ENCODE measurements around the gene MAMDC2.

The MAMDC2 gene

GRCh38 chr9:70046274-70047070, 2.8 kb downstream of the MAMDC2 start:
- no peak overlapping the region for H3K4me2 ChIP-seq (ENCODE audit: insufficient read depth, low read length, poor library complexity, severe bottlenecking)
- H3K4me1 ChIP-seq (ENCODE audit: control insufficient read depth in 2 of 2, insufficient read depth in 1 of 2, low read depth in 1 of 2, low read length in 2 of 2) = peaks cover 8 to 18% of the 10 kb centered on the region in 2 donors
- H3K23ac ChIP-seq (ENCODE audit: low read depth, low read length, poor library complexity) = no peak overlapping the region
- no peak overlapping the region for H3K4ac ChIP-seq (ENCODE audit: low read length)
- H2AFZ ChIP-seq (ENCODE audit: low read length) = no peak overlapping the region
- H3K36me3 ChIP-seq (replicated peaks in 1 of 2; ENCODE audit: control insufficient read depth in 2 of 2, insufficient read depth in 2 of 2, low read length in 2 of 2) = peaks cover 0 to 2% of the 10 kb centered on the region in 2 donors
- H4K8ac ChIP-seq (ENCODE audit: low read depth, low read length) = no peak overlapping the region
- H3K79me1 ChIP-seq (ENCODE audit: low read depth, low read length) = no peaks in the 10 kb centered on the region
- H2BK120ac ChIP-seq (ENCODE audit: low read depth, low read length) = no peak overlapping the region
- H3K18ac ChIP-seq (ENCODE audit: low read length) = no peak overlapping the region
- no peak overlapping the region for H2BK15ac ChIP-seq (ENCODE audit: low read length)
- no peak overlapping the region for H2AK5ac ChIP-seq (ENCODE audit: low read depth, low read length)
- H3K9ac ChIP-seq (ENCODE audit: low read depth, low read length, poor library complexity) = no peak overlapping the region
- whole genome bisulfite sequencing, 2 donors (ENCODE audit: extremely low coverage in 2 of 2, insufficient read length in 2 of 2, insufficient replicate concordance in 1 of 2) = no CpG with 5 or more reads among the region's 7 CpGs
- H3K27me3 ChIP-seq (ENCODE audit: control insufficient read depth in 3 of 3, insufficient read depth in 3 of 3, low read depth in 1 of 3, low read length in 3 of 3) = peaks cover 0 to 75% (median 0%) of the 10 kb centered on the region in 3 experiments
- H4K91ac ChIP-seq (ENCODE audit: low read depth, low read length, poor library complexity) = no peak overlapping the region
- no peak overlapping the region for H3K14ac ChIP-seq (ENCODE audit: low read length)
- H2BK12ac ChIP-seq (ENCODE audit: low read length) = no peak overlapping the region
- no peak for DNase-seq (ENCODE audit: low spot score)
- no peak overlapping the region for H3K27ac ChIP-seq (replicated peaks; ENCODE audit: low read length)
- H3K4me3 ChIP-seq (ENCODE audit: low read length in 2 of 2) = no peak overlapping the region
- no peaks in the 10 kb centered on the region for H3K9me3 ChIP-seq (replicated peaks in 1 of 2; ENCODE audit: control insufficient read depth in 2 of 2, insufficient read depth in 1 of 2, low read depth in 1 of 2, low read length in 2 of 2)
- no peak overlapping the region for H2BK5ac ChIP-seq (ENCODE audit: low read length)

GRCh38 chr9:70049236-70049635, 5.6 kb downstream of the MAMDC2 start:
- no peak overlapping the region for H3K4me3 ChIP-seq (ENCODE audit: low read length in 2 of 2)

GRCh38 chr9:70049672-70050271, 6.1 kb downstream of the MAMDC2 start:
- Histone ChIP-seq H2AFZ (ENCODE audit: low read length) (no peak overlapping the region), H3K27me3 (ENCODE audit: control insufficient read depth in 3 of 3, insufficient read depth in 3 of 3, low read depth in 1 of 3, low read length in 3 of 3) (peaks cover 0 to 47% (median 0%) of the 10 kb centered on the region in 3 experiments), H4K8ac (ENCODE audit: low read depth, low read length) (no peak overlapping the region), H3K79me1 (ENCODE audit: low read depth, low read length) (no peaks in the 10 kb centered on the region), H3K36me3 (replicated peaks in 1 of 2; ENCODE audit: control insufficient read depth in 2 of 2, insufficient read depth in 2 of 2, low read length in 2 of 2) (peaks cover 0 to 2% of the 10 kb centered on the region in 2 donors), H3K9ac (ENCODE audit: low read depth, low read length, poor library complexity) (no peak overlapping the region), H2BK15ac (ENCODE audit: low read length) (no peak overlapping the region), H3K4me1 (ENCODE audit: control insufficient read depth in 2 of 2, insufficient read depth in 1 of 2, low read depth in 1 of 2, low read length in 2 of 2) (peaks cover 2 to 9% of the 10 kb centered on the region in 2 donors), H3K14ac (ENCODE audit: low read length) (no peak overlapping the region), H3K4me2 (ENCODE audit: insufficient read depth, low read length, poor library complexity, severe bottlenecking) (no peak overlapping the region), H3K9me3 (replicated peaks in 1 of 2; ENCODE audit: control insufficient read depth in 2 of 2, insufficient read depth in 1 of 2, low read depth in 1 of 2, low read length in 2 of 2) (no peaks in the 10 kb centered on the region), H3K27ac (replicated peaks; ENCODE audit: low read length) (no peak overlapping the region), H3K4me3 (ENCODE audit: low read length in 2 of 2) (no peak overlapping the region), H2AK5ac (ENCODE audit: low read depth, low read length) (no peak overlapping the region), H3K4ac (ENCODE audit: low read length) (no peak overlapping the region), H3K23ac (ENCODE audit: low read depth, low read length, poor library complexity) (no peak overlapping the region), H2BK120ac (ENCODE audit: low read depth, low read length) (no peak overlapping the region), H3K18ac (ENCODE audit: low read length) (peak overlapping the region; percentile 73), H2BK12ac (ENCODE audit: low read length) (no peak overlapping the region), H2BK5ac (ENCODE audit: low read length) (no peak overlapping the region), H4K91ac (ENCODE audit: low read depth, low read length, poor library complexity) (no peak overlapping the region)
- no CpG with 5 or more reads among the region's 6 CpGs for WGBS, 2 donors (ENCODE audit: extremely low coverage in 2 of 2, insufficient read length in 2 of 2, insufficient replicate concordance in 1 of 2)
- no peak for DNase-seq (ENCODE audit: low spot score)

More at GRCh38 chr9:70049236-70049635, 5.6 kb downstream of the MAMDC2 start:
- Histone ChIP-seq H4K8ac (ENCODE audit: low read depth, low read length) (no peak overlapping the region), H2BK15ac (ENCODE audit: low read length) (no peak overlapping the region), H3K4me2 (ENCODE audit: insufficient read depth, low read length, poor library complexity, severe bottlenecking) (no peak overlapping the region), H4K91ac (ENCODE audit: low read depth, low read length, poor library complexity) (no peak overlapping the region), H2BK12ac (ENCODE audit: low read length) (no peak overlapping the region), H2AK5ac (ENCODE audit: low read depth, low read length) (no peak overlapping the region), H3K9me3 (replicated peaks in 1 of 2; ENCODE audit: control insufficient read depth in 2 of 2, insufficient read depth in 1 of 2, low read depth in 1 of 2, low read length in 2 of 2) (no peaks in the 10 kb centered on the region), H3K27ac (replicated peaks; ENCODE audit: low read length) (no peak overlapping the region), H3K4me1 (ENCODE audit: control insufficient read depth in 2 of 2, insufficient read depth in 1 of 2, low read depth in 1 of 2, low read length in 2 of 2) (peaks cover 2 to 9% of the 10 kb centered on the region in 2 donors), H3K23ac (ENCODE audit: low read depth, low read length, poor library complexity) (no peak overlapping the region), H3K14ac (ENCODE audit: low read length) (no peak overlapping the region), H3K4ac (ENCODE audit: low read length) (no peak overlapping the region), H2AFZ (ENCODE audit: low read length) (no peak overlapping the region), H3K79me1 (ENCODE audit: low read depth, low read length) (no peaks in the 10 kb centered on the region), H3K36me3 (replicated peaks in 1 of 2; ENCODE audit: control insufficient read depth in 2 of 2, insufficient read depth in 2 of 2, low read length in 2 of 2) (peaks cover 0 to 2% of the 10 kb centered on the region in 2 donors), H3K27me3 (ENCODE audit: control insufficient read depth in 3 of 3, insufficient read depth in 3 of 3, low read depth in 1 of 3, low read length in 3 of 3) (peaks cover 0 to 52% (median 0%) of the 10 kb centered on the region in 3 experiments), H2BK5ac (ENCODE audit: low read length) (no peak overlapping the region), H3K9ac (ENCODE audit: low read depth, low read length, poor library complexity) (no peak overlapping the region), H2BK120ac (ENCODE audit: low read depth, low read length) (no peak overlapping the region), H3K18ac (ENCODE audit: low read length) (no peak overlapping the region)
- DNase-seq (ENCODE audit: low spot score) = no peak
- WGBS, 2 donors (ENCODE audit: extremely low coverage in 2 of 2, insufficient read length in 2 of 2, insufficient replicate concordance in 1 of 2) = no CpG with 5 or more reads among the region's 4 CpGs

GRCh38 chr9:70052768-70053167, 9.1 kb downstream of the MAMDC2 start:
- no CpG with 5 or more reads among the region's 1 CpG for WGBS, 2 donors (ENCODE audit: extremely low coverage in 2 of 2, insufficient read length in 2 of 2, insufficient replicate concordance in 1 of 2)

More at GRCh38 chr9:70052768-70053167, 9.1 kb downstream of the MAMDC2 start:
- Histone ChIP-seq H2AFZ (ENCODE audit: low read length) (no peak overlapping the region), H3K4ac (ENCODE audit: low read length) (no peak overlapping the region), H3K18ac (ENCODE audit: low read length) (no peak overlapping the region), H3K36me3 (replicated peaks in 1 of 2; ENCODE audit: control insufficient read depth in 2 of 2, insufficient read depth in 2 of 2, low read length in 2 of 2) (peaks cover 0 to 3% of the 10 kb centered on the region in 2 donors), H3K9me3 (replicated peaks in 1 of 2; ENCODE audit: control insufficient read depth in 2 of 2, insufficient read depth in 1 of 2, low read depth in 1 of 2, low read length in 2 of 2) (no peaks in the 10 kb centered on the region), H3K27me3 (ENCODE audit: control insufficient read depth in 3 of 3, insufficient read depth in 3 of 3, low read depth in 1 of 3, low read length in 3 of 3) (peaks cover 0 to 22% (median 0%) of the 10 kb centered on the region in 3 experiments), H2BK15ac (ENCODE audit: low read length) (no peak overlapping the region), H3K27ac (replicated peaks; ENCODE audit: low read length) (no peak overlapping the region), H3K4me3 (ENCODE audit: low read length in 2 of 2) (no peak overlapping the region), H3K79me1 (ENCODE audit: low read depth, low read length) (no peaks in the 10 kb centered on the region), H3K23ac (ENCODE audit: low read depth, low read length, poor library complexity) (no peak overlapping the region), H3K14ac (ENCODE audit: low read length) (no peak overlapping the region), H3K4me2 (ENCODE audit: insufficient read depth, low read length, poor library complexity, severe bottlenecking) (no peak overlapping the region), H2BK5ac (ENCODE audit: low read length) (no peak overlapping the region), H2AK5ac (ENCODE audit: low read depth, low read length) (no peak overlapping the region), H3K9ac (ENCODE audit: low read depth, low read length, poor library complexity) (no peak overlapping the region), H3K4me1 (ENCODE audit: control insufficient read depth in 2 of 2, insufficient read depth in 1 of 2, low read depth in 1 of 2, low read length in 2 of 2) (no peaks in the 10 kb centered on the region), H2BK12ac (ENCODE audit: low read length) (no peak overlapping the region), H4K8ac (ENCODE audit: low read depth, low read length) (no peak overlapping the region), H4K91ac (ENCODE audit: low read depth, low read length, poor library complexity) (no peak overlapping the region), H2BK120ac (ENCODE audit: low read depth, low read length) (no peak overlapping the region)
- no peak for DNase-seq (ENCODE audit: low spot score)
